Hematopoietic multipotent progenitor cell treated with erythropoietin and hydrocortisone succinate and interleukin-3 and kit ligand, for 17 days (in vitro differentiated cells): ENCODE measurements around the gene FBXO47.
"Not testable (repeated sequence)": the region's sequence is repeated elsewhere in the genome, so short reads cannot be mapped to it uniquely, and the experiment has no call there.

Source experiments
- DNase-seq: peaks from one replicate; pipeline ENCODE4 v3.0.0-alpha.2; 2015; ENCODE audit warnings: low spot score

The FBXO47 gene

DNA sequence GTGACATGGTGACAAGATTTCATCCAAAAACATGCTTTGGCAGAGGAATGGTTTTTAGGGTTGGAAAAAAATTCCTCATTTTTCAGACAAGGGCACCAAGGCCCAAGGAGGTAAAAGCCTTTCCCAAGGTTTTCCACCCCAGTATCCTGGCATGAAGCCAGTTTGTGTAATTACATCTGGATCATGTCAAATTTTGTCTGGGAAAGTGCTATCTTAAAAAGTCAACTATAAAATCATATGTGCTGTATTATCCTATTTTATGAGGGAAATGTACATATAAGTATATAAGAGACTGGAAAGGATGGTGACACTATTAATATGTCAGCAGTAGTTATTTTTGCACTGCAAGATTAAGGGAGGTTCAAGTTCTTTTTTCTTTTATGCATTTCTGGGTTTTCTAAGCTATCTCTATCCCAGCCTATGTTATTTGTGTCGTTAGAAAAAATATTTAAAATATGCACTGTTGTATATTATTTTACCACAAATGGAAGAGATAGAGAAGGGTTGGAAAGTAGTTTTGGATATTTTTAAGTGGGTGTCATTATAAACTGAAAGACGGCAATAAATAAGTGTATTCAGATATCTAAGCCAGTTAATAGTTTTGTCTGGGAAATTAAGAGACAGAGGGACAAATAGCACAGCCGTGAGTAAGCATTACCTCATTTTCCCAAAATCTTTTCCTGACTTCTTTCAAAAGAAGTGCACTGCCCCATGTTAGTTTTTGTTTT, 13.5 kb upstream of the FBXO47 start:
- no peak for DNase-seq

GRCh38 chr17:38978180-38978579, 11.0 kb upstream of the FBXO47 start:
- DNase-seq = no peak

- not testable (repeated sequence) for DNase-seq
Observed at GRCh38 chr17:38976187-38976551, 9.0 kb upstream of the FBXO47 start.

- no peak for DNase-seq
Observed at GRCh38 chr17:38970804-38971203, 3.6 kb upstream of the FBXO47 start.

- no peak for DNase-seq
Observed at GRCh38 chr17:38970128-38970527, 2.9 kb upstream of the FBXO47 start.

DNA sequence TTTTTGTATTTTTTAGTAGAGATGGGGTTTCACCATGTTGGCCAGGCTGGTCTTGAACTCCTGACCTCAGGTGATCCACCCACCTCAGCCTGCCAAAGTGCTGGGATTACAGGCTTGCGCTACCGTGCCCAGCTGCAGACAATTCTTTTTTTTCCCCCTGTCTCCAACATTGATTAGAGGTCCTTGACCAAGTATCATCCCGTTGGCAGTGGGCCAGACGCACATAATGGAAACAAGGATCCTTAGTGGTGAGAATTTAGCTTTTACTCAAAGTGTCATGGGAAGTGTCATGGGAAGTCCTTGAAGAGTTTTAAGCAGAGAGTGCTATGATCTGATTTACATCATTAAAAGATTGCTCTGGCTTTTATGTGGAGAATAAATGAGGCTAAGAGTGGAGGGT, 2.1 kb upstream of the FBXO47 start:
- no peak for DNase-seq

DNA sequence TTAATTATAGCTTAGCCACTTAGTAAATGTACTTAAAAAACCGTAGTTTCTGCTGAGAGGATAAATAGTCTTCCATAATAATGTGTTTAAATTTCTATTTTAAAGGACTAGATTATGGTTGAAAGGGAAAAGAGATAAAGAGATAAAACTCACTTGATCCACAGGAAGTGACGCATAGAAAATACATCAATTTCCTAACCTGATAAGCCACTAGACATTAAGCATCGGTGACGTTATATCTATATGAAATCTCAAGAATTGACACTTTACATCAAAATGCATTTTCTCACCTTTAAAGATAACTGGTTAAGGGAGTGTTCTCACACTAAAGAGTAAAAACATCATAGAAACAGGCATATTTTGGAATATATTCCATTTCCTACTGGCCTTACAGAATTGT, 5.8 kb downstream of the FBXO47 start:
- DNase-seq = no peak

DNA sequence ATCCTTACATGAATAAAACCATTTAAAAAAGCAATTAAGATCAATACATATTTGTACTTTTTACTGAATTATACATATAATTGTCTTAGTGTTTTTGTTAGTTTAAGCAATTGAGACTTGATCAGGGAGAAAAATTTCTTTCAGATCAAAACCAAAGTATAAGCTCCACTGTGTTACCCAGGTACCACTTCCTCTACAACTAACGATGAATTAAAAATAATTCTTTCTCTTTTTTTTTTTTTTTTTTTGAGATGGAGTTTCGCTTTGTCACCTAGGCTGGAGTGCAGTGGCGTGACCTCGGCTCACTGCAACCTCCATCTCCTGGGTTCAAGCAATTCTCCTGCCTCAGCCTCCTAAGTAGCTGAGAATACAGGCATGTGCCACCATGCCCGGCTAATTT, 6.8 kb downstream of the FBXO47 start:
- no peak for DNase-seq

DNA sequence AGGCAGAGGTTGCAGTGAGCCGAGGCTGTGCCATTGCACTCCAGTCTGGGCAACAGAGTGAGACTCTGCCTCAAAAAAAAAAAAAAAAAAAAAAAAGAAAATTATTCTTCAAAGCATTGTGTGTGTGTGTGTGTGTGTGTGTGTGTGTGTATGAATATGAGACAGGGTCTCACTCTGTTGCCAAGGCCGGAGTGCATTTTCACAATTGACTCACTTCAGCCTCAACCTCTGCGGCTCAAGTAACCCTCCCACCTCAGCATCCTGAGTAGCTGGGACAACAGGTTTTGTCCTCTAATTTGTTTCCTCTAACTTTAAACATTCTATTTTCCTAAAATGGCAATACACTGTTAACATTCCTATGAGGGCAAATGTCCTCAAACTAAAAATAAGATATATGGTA, 7.7 kb downstream of the FBXO47 start:
- DNase-seq = no peak

DNA sequence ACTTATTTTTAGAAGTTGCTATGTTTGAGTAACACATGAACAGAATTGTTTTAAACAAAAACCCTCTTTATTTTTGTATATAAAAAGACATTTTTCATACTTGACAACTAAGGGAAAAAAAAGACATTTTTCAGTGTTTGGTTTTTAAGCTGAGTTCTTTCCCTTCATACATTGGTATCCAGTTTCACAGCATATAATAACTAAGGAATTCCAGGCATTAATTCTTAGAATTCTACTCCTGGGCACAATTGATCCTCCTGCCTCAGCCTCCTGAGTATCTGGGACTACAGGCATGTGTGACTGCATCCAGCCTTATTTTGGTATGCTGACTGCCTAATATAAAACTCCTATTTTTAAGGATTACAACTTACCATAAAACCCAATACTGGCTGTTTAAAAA, 8.4 kb downstream of the FBXO47 start:
- DNase-seq = no peak

GRCh38 chr17:38958326-38958725, 8.9 kb downstream of the FBXO47 start:
- DNase-seq = no peak

- DNase-seq = not testable (repeated sequence)
Observed at GRCh38 chr17:38953800-38954199, 13.4 kb downstream of the FBXO47 start.

GRCh38 chr17:38947189-38947588, 20.0 kb downstream of the FBXO47 start:
- no peak for DNase-seq

DNA sequence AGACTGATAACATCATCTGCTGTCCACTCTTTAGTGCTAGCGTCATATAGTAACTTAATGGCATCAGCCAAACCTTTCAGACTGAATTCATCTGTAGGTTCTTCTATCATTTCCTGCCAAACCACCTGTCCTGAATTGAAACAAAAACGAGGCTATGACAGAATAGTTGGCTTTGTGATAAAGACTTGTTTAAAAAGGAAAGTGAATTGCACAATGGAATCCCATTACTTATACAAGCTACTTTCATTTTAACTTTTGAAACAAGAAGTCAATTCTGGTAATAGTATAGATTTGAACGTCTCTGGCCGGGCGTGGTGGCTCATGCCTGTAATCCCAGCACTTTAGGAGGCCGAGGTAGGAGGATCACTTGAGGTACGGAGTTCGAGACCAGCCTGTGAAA, 23.6 kb downstream of the FBXO47 start:
- DNase-seq = no peak

GRCh38 chr17:38942696-38943334, 24.4 kb downstream of the FBXO47 start:
- no peak for DNase-seq

- DNase-seq = no peak
Observed at GRCh38 chr17:38940404-38940803, 26.8 kb downstream of the FBXO47 start.

GRCh38 chr17:38939987-38940386, 27.2 kb downstream of the FBXO47 start:
- no peak for DNase-seq

DNA sequence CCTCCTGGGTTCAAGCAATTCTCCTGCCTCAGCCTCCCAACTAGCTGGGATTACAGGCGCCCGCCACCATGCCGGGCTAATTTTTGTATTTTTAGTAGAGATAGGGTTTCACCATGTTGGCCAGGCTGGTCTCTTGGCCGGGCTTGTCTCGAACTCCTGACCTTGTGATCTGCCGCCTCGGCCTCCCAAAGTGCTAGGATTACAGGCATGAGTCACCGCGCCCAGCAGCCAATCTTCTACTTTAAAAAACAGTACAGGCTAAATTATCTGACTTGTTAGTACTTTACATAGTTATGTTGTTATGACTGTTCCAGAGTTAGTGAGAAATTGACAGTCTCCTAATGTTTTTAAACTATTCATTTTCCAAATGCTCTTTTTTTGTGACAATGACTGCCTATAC, 33.2 kb downstream of the FBXO47 start:
- not testable (repeated sequence) for DNase-seq

GRCh38 chr17:38930782-38931181, 36.4 kb downstream of the FBXO47 start:
- DNase-seq = not testable (repeated sequence)

- no peak for DNase-seq
Observed at GRCh38 chr17:38926293-38927070, 40.7 kb downstream of the FBXO47 start.

- no peak for DNase-seq
Observed at GRCh38 chr17:38925263-38925995, 41.8 kb downstream of the FBXO47 start, which contains the start of gene LASP1NB. Gene LASP1NB (plus strand): TSS chr17:38925614.

GRCh38 chr17:38922538-38923297, 44.5 kb downstream of the FBXO47 start:
- no peak for DNase-seq
